ENCODE measurements around the gene PRSS48.
"Not testable (repeated sequence)": the region's sequence is repeated elsewhere in the genome, so short reads cannot be mapped to it uniquely, and the experiment has no call there.

- not testable (repeated sequence) for TF ChIP-seq CTCF (IDR thresholded peaks at IDR 0.05; ENCODE audit: borderline replicate concordance, extremely low read depth, low read length, poor library complexity, severe bottlenecking); EZH2 (IDR thresholded peaks at IDR 0.05; ENCODE audit: borderline replicate concordance, low read depth, low read length, severe bottlenecking)
Measured at GRCh38 chr4:151322161-151322560, 45.2 kb downstream of the PRSS48 start.

All from DND-41 (cell line).